ENCODE results near the gene CEL.

DNA sequence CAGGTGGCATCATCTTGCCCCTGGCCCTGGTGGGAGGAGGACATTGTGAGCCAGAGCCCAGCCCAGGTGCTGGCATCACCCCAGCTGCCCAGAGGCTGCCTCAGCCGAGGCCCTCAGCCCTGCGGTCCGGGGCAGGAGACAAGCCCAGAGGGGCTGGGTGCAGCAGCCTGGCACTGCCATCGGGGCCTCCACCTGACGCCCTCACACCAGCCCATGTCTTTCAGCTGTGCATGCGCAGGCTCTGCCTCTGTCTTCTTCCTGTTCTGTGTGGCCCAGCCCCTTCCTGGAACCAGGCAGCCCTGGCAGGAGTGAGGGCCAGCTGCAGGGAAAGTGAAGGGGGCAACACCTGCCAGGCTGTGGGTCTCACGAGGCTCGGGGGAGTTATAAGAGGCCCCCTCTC, 4.8 kb upstream of the CEL start:
- TF ChIP-seq POLR2A (IDR thresholded peaks at IDR 0.05): no peak
- TF ChIP-seq, protein P1, sequence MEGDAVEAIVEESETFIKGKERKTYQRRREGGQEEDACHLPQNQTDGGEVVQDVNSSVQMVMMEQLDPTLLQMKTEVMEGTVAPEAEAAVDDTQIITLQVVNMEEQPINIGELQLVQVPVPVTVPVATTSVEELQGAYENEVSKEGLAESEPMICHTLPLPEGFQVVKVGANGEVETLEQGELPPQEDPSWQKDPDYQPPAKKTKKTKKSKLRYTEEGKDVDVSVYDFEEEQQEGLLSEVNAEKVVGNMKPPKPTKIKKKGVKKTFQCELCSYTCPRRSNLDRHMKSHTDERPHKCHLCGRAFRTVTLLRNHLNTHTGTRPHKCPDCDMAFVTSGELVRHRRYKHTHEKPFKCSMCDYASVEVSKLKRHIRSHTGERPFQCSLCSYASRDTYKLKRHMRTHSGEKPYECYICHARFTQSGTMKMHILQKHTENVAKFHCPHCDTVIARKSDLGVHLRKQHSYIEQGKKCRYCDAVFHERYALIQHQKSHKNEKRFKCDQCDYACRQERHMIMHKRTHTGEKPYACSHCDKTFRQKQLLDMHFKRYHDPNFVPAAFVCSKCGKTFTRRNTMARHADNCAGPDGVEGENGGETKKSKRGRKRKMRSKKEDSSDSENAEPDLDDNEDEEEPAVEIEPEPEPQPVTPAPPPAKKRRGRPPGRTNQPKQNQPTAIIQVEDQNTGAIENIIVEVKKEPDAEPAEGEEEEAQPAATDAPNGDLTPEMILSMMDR (IDR thresholded peaks at IDR 0.05): no peak
- no peak for TF ChIP-seq POLR2AphosphoS5 (IDR thresholded peaks at IDR 0.05)
